T-helper 2 cell treated with Interferon-gamma antibody and Interleukin-4, amounts not matched to agents 5 μg/mL and 100 μg/mL, for 36 hours (primary cell): ENCODE results near the gene PTPRD.
"Not testable (repeated sequence)": the region's sequence is repeated elsewhere in the genome, so short reads cannot be mapped to it uniquely, and the experiment has no call there.

Source experiments
- DNase-seq: peaks from one replicate; pipeline ENCODE4 v3.0.0; 2021; ENCODE audit warnings: low spot score
- H3K27ac Mint-ChIP-seq: one replicate; pipeline ENCODE4 v1.8.0; 2021; ENCODE audit warnings: mild to moderate bottlenecking, mixed read lengths
- H3K27me3 Mint-ChIP-seq: one replicate; pipeline ENCODE4 v1.8.0; 2021; ENCODE audit warnings: low read depth, mixed read lengths
- H3K36me3 Mint-ChIP-seq: one replicate; pipeline ENCODE4 v1.8.0; 2021; ENCODE audit warnings: low read depth, mixed read lengths
- H3K4me1 Mint-ChIP-seq: one replicate; pipeline ENCODE4 v1.8.0; 2021; ENCODE audit warnings: low read depth, mixed read lengths
- H3K4me3 Mint-ChIP-seq: one replicate; pipeline ENCODE4 v1.8.0; 2022; ENCODE audit warnings: mild to moderate bottlenecking, moderate library complexity, mixed read lengths
- H3K9me3 Mint-ChIP-seq: one replicate; pipeline ENCODE4 v1.8.0; 2021; ENCODE audit warnings: mixed read lengths

PTPRD gene

DNA sequence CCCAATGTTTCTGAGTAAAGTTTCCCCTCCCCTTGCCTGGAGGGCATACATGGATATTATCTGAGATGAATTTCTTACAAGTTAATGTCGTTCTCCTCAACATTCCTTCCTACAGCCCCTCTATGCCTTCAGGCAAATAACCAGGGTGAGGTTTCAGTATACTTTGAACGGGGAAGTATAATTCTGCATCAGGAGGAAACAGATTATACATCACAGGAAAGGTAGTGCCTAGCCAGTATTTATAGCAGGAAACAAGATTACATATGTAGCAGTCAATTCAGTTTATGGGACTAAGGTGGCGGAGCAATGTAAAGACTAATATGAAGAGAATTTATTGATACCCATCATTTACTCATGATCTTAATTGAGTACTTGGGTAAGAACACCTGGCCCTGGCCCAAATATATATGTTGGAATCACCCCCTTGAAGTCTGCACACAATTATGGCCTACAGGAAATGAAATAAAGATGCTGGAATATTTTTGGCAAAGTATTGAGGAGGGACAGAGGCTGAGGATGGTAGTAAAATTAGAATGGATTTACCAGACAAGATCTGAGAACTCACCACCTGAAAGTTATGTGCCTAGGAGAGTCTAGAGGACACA is 661.1 kb downstream of the PTPRD start:
- H3K4me1 Mint-ChIP-seq = no peaks in the 10 kb centered on the region
- no peaks in the 10 kb centered on the region for H3K36me3 Mint-ChIP-seq
- H3K27me3 Mint-ChIP-seq = no peaks in the 10 kb centered on the region
- no peak overlapping the region for H3K4me3 Mint-ChIP-seq
- DNase-seq = no peak
- no peak overlapping the region for H3K27ac Mint-ChIP-seq
- no peaks in the 10 kb centered on the region for H3K9me3 Mint-ChIP-seq

DNA sequence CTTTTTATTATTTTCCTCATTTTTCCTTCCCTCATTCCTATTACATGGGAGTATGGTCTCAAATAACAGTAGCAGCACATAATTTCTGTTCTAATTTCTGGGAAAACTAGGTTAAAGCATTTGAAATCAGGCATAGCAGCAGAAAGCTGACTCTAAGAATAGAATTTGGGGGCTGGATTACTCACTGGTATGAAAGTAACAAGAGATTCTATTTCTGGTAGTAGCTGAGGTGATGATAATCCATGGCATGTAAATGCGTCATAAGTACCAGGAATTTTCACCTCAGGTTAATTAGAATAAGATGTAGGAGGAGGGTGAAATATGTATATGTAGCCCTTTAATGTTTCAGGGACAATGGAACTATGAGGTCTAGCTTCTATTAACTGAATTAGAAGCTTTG is 662.0 kb downstream of the PTPRD start:
- no peaks in the 10 kb centered on the region for H3K36me3 Mint-ChIP-seq
- H3K4me3 Mint-ChIP-seq = no peak overlapping the region
- no peak for DNase-seq
- H3K9me3 Mint-ChIP-seq = no peaks in the 10 kb centered on the region
- no peaks in the 10 kb centered on the region for H3K4me1 Mint-ChIP-seq
- H3K27me3 Mint-ChIP-seq = no peaks in the 10 kb centered on the region
- no peak overlapping the region for H3K27ac Mint-ChIP-seq

DNA sequence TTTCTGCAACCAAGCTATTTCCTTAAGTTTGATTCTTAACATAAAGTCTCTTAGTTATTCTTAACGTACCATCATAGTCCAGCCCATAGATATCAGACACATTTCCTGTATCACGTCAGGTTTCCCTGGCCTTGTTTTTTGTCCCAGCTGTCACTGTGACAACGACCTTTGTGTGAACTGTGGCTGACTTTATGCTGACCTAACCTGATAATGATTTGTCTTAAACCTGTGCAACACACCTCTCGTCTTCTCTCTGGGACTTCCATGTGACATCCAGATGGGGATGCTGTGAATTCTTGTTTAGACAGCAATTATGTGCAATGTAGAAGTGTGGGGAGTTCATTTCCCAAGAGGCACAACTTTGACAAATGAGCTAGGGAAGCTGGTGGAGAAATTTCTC is 662.8 kb downstream of the PTPRD start:
- no peaks in the 10 kb centered on the region for H3K36me3 Mint-ChIP-seq
- no peak overlapping the region for H3K4me3 Mint-ChIP-seq
- no peaks in the 10 kb centered on the region for H3K9me3 Mint-ChIP-seq
- no peak overlapping the region for H3K27ac Mint-ChIP-seq
- no peaks in the 10 kb centered on the region for H3K27me3 Mint-ChIP-seq
- DNase-seq = no peak
- H3K4me1 Mint-ChIP-seq = no peaks in the 10 kb centered on the region

DNA sequence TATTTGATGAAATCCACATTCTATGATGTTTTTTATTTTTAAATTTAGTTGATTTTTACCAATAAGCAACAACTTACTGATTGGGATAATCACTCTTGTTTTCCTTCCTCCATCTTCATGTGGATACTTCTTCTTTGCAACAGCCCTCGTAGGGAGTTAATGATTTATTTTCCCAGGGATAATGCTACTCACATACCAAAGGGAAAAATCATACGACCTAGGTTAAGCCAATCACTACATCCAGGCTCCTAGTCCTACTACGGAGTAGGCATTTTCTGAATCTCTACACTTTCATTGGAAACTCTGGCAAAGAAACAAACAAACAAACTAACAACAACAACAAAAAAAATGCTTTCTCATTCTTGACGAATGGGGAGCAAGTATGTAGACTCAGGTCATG is 663.4 kb downstream of the PTPRD start:
- Mint-ChIP-seq H3K4me3 (no peak overlapping the region), H3K27me3 (no peaks in the 10 kb centered on the region), H3K36me3 (no peaks in the 10 kb centered on the region), H3K27ac (no peak overlapping the region), H3K4me1 (no peaks in the 10 kb centered on the region), H3K9me3 (no peaks in the 10 kb centered on the region)
- DNase-seq = no peak

DNA sequence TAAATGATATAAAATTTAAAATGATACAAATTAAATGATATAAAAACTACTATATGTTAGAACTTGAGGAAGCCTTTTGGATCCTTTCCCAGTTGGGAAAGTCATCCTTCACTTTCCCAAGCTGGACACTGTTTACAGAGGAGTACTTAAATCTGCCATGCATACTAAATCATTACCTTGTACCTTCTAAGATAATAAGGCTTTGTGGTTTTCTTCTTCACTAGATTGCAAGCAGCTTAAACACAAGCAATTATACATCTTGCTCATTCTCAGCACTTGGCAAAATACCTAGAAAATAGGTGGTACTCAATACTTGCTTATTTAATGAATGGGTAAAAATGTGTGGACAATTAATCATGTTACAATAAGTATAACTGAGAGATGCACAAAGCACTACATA is 666.8 kb downstream of the PTPRD start:
- Mint-ChIP-seq H3K36me3 (no peaks in the 10 kb centered on the region), H3K27ac (no peak overlapping the region), H3K9me3 (no peaks in the 10 kb centered on the region), H3K4me3 (no peak overlapping the region), H3K4me1 (no peaks in the 10 kb centered on the region), H3K27me3 (no peaks in the 10 kb centered on the region)
- DNase-seq = no peak

DNA sequence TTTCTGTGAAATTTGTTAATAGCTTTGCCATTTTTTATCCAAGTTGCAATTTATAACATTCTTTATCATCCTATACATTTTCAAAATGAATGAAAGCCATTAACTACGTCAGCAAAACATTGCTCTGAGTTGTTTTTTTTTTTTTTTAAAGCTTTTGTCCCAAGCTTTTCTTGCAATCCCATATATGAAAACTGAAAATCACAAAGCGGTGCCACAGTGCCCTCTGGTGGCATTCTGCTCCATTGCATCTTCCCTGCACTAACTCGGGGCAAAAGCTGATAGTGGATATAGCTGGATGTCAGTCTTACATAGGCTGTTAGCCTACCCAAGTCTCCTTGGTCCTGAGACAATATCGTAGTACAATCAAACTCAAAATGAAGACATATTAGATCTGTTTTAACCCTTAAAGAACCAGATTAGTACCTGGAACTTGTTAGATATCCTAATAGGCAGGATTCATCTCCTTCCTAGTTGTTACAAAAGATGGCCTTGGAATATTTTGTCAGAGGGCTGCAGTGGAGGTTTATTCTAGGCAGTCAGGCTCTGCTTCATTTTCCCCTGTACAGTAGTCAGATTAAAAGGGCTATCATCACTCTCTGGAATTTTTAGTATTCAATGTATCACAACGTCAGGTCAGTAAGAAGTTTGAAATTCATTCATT is 669.9 kb downstream of the PTPRD start:
- Mint-ChIP-seq H3K4me1 (no peaks in the 10 kb centered on the region), H3K36me3 (no peaks in the 10 kb centered on the region), H3K9me3 (no peaks in the 10 kb centered on the region), H3K4me3 (no peak overlapping the region), H3K27me3 (no peaks in the 10 kb centered on the region), H3K27ac (no peak overlapping the region)
- DNase-seq = peak; percentile 15

DNA sequence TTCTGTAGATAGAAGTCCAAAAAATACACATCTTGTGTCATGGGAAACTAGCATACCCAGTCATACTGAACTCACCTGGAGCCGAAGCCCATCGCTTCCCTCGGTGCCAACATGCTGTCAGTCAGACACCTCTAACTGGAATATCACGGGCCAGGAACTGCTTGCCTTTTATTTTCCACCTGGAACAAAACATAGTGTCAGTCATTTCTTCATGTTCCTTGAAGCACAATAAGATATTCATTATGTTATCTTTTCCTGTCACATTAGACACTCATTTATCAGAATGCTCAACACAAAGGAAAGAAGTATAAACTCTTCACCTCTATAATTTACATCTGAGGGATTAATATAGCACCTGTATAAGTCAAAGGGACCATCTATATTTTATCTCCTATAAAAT is 674.4 kb downstream of the PTPRD start:
- Mint-ChIP-seq H3K9me3 (no peaks in the 10 kb centered on the region), H3K27me3 (no peaks in the 10 kb centered on the region), H3K4me1 (no peaks in the 10 kb centered on the region), H3K4me3 (no peak overlapping the region), H3K27ac (no peak overlapping the region), H3K36me3 (no peaks in the 10 kb centered on the region)
- DNase-seq = no peak

DNA sequence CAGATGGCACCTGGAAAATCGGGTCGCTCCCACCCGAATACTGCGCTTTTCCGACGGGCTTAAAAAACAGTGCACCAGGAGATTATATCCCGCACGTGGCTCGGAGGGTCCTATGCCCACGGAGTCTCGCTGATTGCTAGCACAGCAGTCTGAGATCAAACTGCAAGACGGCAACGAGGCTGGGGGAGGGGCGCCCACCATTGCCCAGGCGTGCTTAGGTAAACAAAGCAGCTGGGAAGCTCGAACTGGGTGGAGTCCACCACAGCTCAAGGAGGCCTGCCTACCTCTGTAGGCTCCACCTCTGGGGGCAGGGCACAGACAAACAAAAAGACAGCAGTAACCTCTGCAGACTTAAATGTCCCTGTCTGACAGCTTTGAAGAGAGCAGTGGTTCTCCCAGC is 681.3 kb downstream of the PTPRD start:
- not testable (repeated sequence) for H3K4me3 Mint-ChIP-seq, H3K9me3 Mint-ChIP-seq, H3K27ac Mint-ChIP-seq, H3K27me3 Mint-ChIP-seq, H3K4me1 Mint-ChIP-seq, DNase-seq, H3K36me3 Mint-ChIP-seq

DNA sequence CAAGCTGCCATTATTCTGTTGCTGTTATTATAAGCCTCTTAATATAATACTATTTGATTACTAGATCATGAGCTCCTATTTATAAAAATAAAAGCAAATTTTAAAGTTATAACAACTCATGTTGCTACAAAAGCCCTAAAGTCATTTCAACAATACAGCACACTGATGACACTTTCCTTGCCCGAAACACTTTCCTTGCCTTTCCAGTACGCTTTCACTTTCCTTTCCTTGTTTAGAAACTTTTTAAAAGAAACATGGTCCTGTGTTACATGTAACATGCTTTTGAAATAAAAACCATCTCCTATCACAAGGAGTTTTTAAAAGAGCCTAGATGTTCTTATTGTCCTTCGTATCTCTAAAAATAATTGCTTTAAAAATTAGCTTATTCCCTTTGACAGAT is 688.4 kb downstream of the PTPRD start:
- Mint-ChIP-seq H3K9me3 (no peaks in the 10 kb centered on the region), H3K27me3 (no peaks in the 10 kb centered on the region), H3K36me3 (no peaks in the 10 kb centered on the region), H3K4me1 (no peaks in the 10 kb centered on the region), H3K27ac (no peak overlapping the region), H3K4me3 (no peak overlapping the region)
- no peak for DNase-seq

DNA sequence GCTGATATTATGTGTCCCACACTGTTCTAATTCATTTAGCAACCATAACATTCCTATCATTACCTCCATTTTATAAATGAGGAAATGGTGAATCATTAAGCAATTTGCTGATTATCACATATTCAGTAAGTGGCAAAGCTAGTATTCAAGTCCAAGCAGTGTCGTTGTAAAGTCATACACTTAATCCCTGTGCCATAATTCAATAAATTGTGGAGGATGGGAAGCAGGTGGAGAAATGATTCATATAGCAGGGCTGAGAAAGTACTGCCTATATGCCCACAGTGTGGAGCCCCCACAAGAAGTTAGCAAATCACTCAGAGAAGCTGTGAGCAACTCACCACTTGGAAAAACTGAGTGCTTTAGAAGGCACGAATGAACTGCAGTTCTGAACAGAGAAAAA is 691.0 kb downstream of the PTPRD start:
- no peaks in the 10 kb centered on the region for H3K27me3 Mint-ChIP-seq
- no peaks in the 10 kb centered on the region for H3K36me3 Mint-ChIP-seq
- DNase-seq = no peak
- H3K27ac Mint-ChIP-seq = no peak overlapping the region
- H3K9me3 Mint-ChIP-seq = no peaks in the 10 kb centered on the region
- H3K4me1 Mint-ChIP-seq = no peaks in the 10 kb centered on the region
- H3K4me3 Mint-ChIP-seq = no peak overlapping the region

DNA sequence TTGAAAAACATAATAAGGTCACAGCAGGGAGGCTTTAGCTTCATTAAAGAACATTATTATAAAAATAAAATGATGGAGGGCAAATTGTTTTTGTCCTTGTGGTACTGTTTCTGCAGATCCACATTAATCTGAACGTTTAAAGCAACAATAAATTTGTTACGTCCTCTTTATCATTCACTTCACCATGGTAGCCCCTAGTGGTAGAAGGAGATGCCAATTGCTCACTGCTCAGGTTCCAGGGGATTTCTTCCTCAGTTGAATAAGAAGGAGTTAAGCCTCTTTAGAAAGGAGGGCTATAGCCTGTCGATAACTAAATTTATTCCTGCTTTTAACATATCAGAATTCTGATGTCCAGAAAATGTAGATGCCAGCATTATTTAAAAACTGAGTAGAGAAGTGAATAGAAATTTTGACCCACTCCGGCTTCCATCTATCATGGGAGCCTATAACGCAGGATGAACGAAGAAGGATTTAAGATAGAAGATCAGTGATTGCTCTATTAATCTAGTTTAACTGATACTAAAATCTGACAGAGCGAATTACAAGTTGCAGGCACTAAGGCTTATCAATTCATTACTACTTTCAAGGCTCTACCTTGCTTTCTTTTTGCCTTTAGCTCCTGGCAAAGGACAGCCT is 692.3 kb downstream of the PTPRD start:
- Mint-ChIP-seq H3K36me3 (no peaks in the 10 kb centered on the region), H3K27me3 (no peaks in the 10 kb centered on the region), H3K4me3 (no peak overlapping the region), H3K4me1 (no peaks in the 10 kb centered on the region), H3K27ac (no peak overlapping the region), H3K9me3 (peaks cover 7% of the 10 kb centered on the region)
- no peak for DNase-seq

DNA sequence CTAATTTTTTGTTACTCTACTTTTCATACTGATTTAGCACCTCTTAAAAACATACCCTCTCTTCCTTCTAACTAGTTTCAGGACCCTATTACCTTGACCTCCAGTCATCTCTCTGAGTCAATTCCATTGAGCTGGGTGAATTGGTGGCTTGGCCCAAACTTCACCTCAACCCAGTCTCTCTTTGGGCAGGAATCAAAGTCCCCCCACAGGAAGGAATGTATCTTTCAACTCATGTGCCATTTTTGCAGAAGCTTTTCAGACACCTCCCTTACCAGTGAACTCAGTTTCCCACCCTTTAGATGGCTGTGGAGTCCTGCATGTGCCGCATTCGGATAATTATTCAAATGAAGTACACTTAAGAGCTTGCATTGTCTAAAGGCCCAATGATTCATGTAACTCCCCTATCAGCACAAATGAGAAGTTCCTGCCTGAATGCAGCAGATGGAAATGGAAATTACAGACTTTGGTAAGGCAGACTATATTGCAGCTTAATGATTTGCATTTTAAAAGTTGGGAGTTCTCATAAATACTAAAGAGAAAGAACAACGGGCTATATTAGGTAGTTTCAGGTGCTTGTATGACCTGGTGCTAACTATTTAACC is 693.5 kb downstream of the PTPRD start:
- no peaks in the 10 kb centered on the region for H3K36me3 Mint-ChIP-seq
- DNase-seq = no peak
- H3K9me3 Mint-ChIP-seq = peaks cover 13% of the 10 kb centered on the region

DNA sequence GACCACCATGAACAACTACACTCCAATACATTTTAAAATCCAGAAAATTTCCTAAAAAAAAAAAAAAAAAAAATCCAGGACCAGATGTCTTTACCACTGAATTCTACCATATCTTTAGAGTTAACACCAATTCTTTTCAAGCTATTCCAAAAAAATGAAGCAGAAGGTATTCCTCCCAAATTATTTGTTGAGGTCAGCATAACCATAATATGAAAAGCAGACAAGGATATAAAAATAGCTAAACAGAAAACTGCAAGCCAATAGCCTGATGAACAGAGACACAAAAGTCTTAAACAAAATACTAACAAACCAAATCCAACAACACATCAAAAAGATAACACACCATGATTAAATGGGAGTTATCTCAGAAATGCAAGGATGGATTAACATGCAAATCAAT is 695.4 kb downstream of the PTPRD start:
- Mint-ChIP-seq H3K4me3 (no peak overlapping the region), H3K4me1 (no peaks in the 10 kb centered on the region), H3K27ac (no peak overlapping the region), H3K36me3 (no peaks in the 10 kb centered on the region), H3K9me3 (peaks cover 13% of the 10 kb centered on the region), H3K27me3 (no peaks in the 10 kb centered on the region)
- no peak for DNase-seq

More for the DNA sequence above, 693.5 kb downstream of the PTPRD start:
- H3K4me1 Mint-ChIP-seq = no peaks in the 10 kb centered on the region
- H3K27ac Mint-ChIP-seq = no peak overlapping the region
- no peak overlapping the region for H3K4me3 Mint-ChIP-seq
- no peaks in the 10 kb centered on the region for H3K27me3 Mint-ChIP-seq

DNA sequence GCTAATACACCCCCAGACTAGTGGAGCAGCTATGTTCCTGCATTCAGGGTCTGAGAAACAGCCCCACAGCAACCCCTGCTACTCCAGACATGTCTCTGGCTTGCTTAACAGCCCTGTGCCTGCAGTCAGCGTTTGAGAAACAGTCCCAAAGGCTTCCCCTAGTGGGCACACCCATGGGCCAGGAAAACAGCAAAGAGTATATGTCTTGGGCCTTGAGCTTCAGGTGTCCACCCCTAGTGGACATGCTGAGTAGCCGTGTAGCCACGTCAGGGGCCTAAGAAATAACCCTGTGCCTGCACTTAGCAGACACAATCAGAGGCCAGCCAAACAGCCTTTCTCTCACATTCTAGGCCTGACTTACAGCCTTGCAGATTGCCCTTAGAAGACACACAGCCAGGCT is 698.6 kb downstream of the PTPRD start:
- Mint-ChIP-seq H3K27me3 (no peaks in the 10 kb centered on the region), H3K9me3 (peaks cover 13% of the 10 kb centered on the region), H3K36me3 (no peaks in the 10 kb centered on the region), H3K4me3 (no peak overlapping the region), H3K4me1 (no peaks in the 10 kb centered on the region), H3K27ac (no peak overlapping the region)
- DNase-seq = no peak
